SHP77 treated with DMSO at 0.1 percent for 48 hours (cell line): ENCODE data around the gene EPX.

Source experiments
- DNase-seq: peaks from one replicate; lab custom pipeline; 2025; lab: John Stamatoyannopoulos, UW

The EPX gene

GRCh38 chr17:58186591-58186990 is 5.9 kb upstream of the EPX start:
- DNase-seq = no peak

GRCh38 chr17:58187063-58187462 is 5.5 kb upstream of the EPX start:
- no peak for DNase-seq

GRCh38 chr17:58187675-58188074 is 4.9 kb upstream of the EPX start:
- no peak for DNase-seq

- no peak for DNase-seq
These were observed 2.9 kb upstream of the EPX start for GRCh38 chr17:58189436-58190146.

- DNase-seq = no peak
These were observed 1.2 kb upstream of the EPX start for GRCh38 chr17:58191241-58191896.

GRCh38 chr17:58193641-58194255 is 1.2 kb downstream of the EPX start:
- no peak for DNase-seq

- DNase-seq = no peak
These were observed 3.1 kb downstream of the EPX start for GRCh38 chr17:58195518-58196123.

GRCh38 chr17:58196610-58197009 is 4.1 kb downstream of the EPX start:
- DNase-seq = no peak

GRCh38 chr17:58200024-58200633 is 7.6 kb downstream of the EPX start:
- DNase-seq = no peak

- DNase-seq = no peak
These were observed 10.3 kb downstream of the EPX start for GRCh38 chr17:58202859-58203258.

GRCh38 chr17:58204796-58205195 is 12.3 kb downstream of the EPX start:
- DNase-seq = no peak

- no peak for DNase-seq
These were observed 13.4 kb downstream of the EPX start for GRCh38 chr17:58205936-58206335.

GRCh38 chr17:58207451-58207850 is 14.9 kb downstream of the EPX start:
- no peak for DNase-seq

- no peak for DNase-seq
These were observed 15.8 kb downstream of the EPX start for GRCh38 chr17:58208344-58208743.

- DNase-seq = no peak
These were observed 18.4 kb downstream of the EPX start for GRCh38 chr17:58210922-58211321.

- DNase-seq = no peak
These were observed 23.2 kb downstream of the EPX start for GRCh38 chr17:58215685-58216084.

- no peak for DNase-seq
These were observed 25.2 kb downstream of the EPX start for GRCh38 chr17:58217766-58218165.

- DNase-seq = peak; percentile 63
These were observed 26.7 kb downstream of the EPX start, which contains the start of gene MKS1 for GRCh38 chr17:58219007-58219788. TSS of gene MKS1 (minus strand) at chr17:58219255. CDS start at chr17:58219230, 25 bp downstream.

GRCh38 chr17:58219789-58220183 is 27.3 kb downstream of the EPX start:
- DNase-seq = no peak

GRCh38 chr17:58224315-58224714 is 31.8 kb downstream of the EPX start:
- no peak for DNase-seq

- no peak for DNase-seq
These were observed 35.2 kb downstream of the EPX start for GRCh38 chr17:58227733-58228132.

- DNase-seq = no peak
These were observed 36.2 kb downstream of the EPX start for GRCh38 chr17:58228679-58229078.
